Fibroblast of mammary gland (primary cell): ENCODE data around the gene KCNA2.

Experiments
- DNase-seq: peaks from one replicate; pipeline ENCODE4 v3.0.0-alpha.2; 2010; ENCODE audit warnings: low read depth
- H3K4me3 ChIP-seq: 2 replicates; pipeline ENCODE4 v1.5.1; 2011; ENCODE audit warnings: low read depth, mild to moderate bottlenecking, low read length, moderate library complexity; ENCODE audit not compliant: control insufficient read depth
- TF ChIP-seq, protein P1 (sequence below): conservative IDR thresholded peaks from 2 replicates; pipeline ENCODE4 v1.5.1; 2011; ENCODE audit warnings: low read depth, low read length, inconsistent platforms; ENCODE audit not compliant: control insufficient read depth, insufficient read depth

The KCNA2 gene

DNA sequence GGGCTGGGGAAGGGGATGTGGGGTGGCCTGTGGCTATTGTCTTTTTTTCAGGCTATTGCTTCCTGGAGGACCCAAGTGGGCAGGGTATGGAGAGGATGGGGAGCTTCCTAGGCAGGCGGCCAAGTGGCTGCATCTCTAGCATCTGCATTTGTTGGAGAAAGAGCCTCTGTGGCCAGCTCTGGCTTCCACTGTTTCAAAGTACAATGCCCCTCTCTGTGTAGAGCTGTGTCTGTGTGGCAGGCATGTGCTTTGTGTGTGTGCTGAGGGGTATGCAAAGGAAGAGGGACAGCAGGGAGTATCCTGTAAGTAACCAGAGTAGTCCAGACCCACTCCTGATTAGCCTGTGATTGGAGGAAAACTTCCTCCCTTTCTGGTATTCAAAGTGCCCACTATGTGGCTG lies 40.6 kb downstream of the KCNA2 start:
- H3K4me3 ChIP-seq = no peak overlapping the region
- DNase-seq = no peak
- TF ChIP-seq, protein P1, sequence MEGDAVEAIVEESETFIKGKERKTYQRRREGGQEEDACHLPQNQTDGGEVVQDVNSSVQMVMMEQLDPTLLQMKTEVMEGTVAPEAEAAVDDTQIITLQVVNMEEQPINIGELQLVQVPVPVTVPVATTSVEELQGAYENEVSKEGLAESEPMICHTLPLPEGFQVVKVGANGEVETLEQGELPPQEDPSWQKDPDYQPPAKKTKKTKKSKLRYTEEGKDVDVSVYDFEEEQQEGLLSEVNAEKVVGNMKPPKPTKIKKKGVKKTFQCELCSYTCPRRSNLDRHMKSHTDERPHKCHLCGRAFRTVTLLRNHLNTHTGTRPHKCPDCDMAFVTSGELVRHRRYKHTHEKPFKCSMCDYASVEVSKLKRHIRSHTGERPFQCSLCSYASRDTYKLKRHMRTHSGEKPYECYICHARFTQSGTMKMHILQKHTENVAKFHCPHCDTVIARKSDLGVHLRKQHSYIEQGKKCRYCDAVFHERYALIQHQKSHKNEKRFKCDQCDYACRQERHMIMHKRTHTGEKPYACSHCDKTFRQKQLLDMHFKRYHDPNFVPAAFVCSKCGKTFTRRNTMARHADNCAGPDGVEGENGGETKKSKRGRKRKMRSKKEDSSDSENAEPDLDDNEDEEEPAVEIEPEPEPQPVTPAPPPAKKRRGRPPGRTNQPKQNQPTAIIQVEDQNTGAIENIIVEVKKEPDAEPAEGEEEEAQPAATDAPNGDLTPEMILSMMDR = no peak

DNA sequence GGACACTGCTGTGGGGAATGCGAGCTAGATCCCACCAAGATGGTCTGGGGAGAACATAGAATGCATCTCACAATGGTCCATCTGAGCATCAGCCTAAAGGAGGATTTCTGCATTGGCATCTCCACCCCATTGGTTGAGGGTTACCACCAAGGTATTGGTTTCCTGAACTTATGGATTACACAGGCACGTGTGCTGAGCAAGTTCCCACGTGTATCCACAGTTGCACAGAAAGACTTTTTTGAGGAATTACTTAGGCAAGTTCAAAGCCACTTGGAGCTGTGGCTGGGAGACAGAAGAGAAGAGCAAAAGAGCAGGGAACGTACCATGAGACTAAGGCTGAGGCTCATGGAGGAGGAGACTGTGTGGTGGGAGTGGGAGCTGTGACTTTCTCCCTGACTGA lies 43.1 kb downstream of the KCNA2 start:
- DNase-seq = no peak
- TF ChIP-seq, protein P1 = no peak
- H3K4me3 ChIP-seq = no peak overlapping the region

DNA sequence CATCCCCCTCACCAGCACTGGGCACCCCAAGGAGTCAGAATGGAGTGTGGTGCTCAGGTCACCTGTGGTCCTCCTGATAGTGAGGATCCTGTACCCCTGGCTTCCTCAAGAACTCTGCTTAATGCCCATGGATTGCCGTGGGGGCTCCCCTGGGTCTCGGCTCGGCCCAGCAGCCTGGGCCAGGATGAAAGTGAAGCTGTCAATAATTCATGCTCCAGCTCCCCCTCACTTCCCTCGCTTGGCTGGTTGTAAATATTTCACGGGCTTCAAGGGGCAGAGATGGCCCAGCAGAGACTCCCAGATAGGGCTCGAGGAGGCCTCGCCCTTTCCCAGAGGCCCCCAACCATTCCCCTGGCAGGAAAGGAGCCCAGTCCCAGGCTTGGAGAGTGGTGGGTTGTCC lies 44.6 kb downstream of the KCNA2 start:
- DNase-seq = no peak
- TF ChIP-seq, protein P1 = no peak
- no peak overlapping the region for H3K4me3 ChIP-seq

DNA sequence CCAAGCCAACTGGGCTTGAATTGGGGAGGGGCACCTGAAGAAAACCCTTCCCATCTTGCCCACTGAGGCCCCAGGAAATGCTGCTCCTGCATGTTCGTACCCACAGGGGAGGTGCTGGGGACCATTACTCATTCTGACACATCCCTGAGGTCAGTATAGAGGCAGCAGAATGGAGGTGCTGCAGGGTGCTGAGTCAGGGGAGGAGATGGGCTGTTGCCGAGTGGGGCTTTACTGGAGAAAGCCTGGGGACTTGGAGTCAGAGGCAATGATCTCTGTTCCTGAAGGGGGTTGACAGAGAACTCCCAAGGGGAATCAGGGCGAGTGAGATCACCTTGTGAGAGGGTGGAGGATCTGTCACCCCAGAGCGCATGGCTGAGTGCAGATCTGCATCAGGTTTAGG lies 47.0 kb downstream of the KCNA2 start:
- TF ChIP-seq, protein P1 = no peak
- DNase-seq = no peak

DNA sequence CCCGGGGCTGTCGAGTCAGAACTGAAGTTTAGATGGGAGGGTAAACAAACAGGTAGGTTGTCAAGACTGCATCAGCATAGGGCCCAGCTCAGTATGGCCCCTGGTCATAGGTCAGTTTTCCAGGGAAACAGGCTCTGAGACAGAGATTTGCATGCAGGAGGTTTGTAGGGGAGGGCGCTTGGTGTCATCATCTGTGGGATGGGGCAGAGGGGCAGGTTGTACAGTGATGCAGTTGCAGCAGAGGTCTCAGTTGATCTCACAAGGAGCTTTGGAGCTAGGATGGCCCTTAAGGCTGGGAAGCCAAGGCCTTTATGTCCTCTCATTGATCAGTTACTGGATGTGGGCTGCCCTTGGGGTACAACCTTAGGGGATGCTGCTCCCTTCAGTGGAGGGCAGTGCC lies 48.7 kb downstream of the KCNA2 start:
- DNase-seq = no peak
- H3K4me3 ChIP-seq = no peak overlapping the region
- TF ChIP-seq, protein P1 = no peak

More for the DNA sequence above, 47.0 kb downstream of the KCNA2 start:
- no peak overlapping the region for H3K4me3 ChIP-seq

DNA sequence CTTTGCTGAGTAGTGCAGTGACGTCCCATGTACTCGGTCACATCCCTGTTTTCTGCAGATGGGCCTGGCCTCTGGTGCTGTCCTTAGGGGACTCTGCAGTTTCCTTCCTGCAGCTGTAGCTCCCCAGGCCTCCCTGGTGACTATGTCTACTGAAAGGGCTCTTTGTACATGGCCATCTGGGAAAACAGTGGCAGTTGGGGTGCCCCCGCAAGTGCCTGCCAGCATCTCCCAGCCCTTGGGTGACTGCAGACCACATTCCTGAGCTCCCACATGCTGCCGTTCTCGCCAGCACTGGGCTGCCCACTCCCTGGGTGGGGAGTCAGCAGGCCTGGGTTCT lies 49.7 kb downstream of the KCNA2 start:
- TF ChIP-seq, protein P1 = no peak
- no peak overlapping the region for H3K4me3 ChIP-seq
- DNase-seq = no peak

DNA sequence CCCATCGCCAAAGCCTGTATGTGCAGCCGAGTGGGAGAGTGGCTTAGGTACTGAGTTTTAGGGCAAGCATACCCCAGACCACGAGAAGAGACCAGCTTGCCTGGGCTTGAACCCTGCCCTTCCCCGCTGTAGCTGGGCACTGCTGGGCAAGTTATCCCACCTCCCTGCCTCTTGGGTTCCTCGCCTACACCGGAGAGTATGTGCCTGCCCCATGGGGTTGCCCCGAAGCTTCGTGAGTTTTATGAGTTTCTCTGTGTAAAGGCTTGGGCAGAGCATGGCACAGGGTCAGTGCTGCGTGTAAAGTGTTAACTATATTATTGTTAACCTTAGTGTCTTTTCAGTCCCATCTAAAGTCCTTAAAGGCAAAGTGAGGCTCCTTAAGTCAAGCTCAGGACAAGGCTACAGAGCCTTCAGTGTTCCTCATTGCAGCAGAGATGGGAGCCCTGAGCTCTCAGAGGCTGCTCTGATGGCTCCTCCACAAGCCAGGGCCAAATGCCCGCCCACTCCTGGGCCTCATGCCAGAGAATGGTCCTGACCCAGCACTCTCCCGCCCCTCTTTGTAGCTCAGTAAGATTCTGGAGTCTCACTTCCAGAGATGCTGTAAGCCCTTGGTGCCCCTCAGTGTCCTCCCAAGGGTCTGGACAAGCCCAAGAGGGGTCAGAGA lies 50.2 kb downstream of the KCNA2 start:
- DNase-seq = no peak
- TF ChIP-seq, protein P1 = no peak
- no peak overlapping the region for H3K4me3 ChIP-seq
